SK-N-SH treated with all-trans-retinoic acid at 6 μM for 48 hours (cell line): ENCODE results near the gene PROM1.

Experiments
- GLIS3 ChIP-seq: fragments of 250-450 bp; sonication (Bioruptor Pico); IDR thresholded peaks from 2 replicates; pipeline ENCODE4 v1.5.0; 2020; ENCODE audit warnings: mild to moderate bottlenecking, moderate library complexity
- PPARA ChIP-seq: fragments of 250-450 bp; sonication (Bioruptor Pico); IDR thresholded peaks from 2 replicates; pipeline ENCODE4 v1.5.0; 2020; ENCODE audit warnings: mild to moderate bottlenecking, borderline replicate concordance
- TF ChIP-seq, protein P1 (sequence below): fragments of 250-450 bp; sonication (Bioruptor Pico); IDR thresholded peaks from 2 replicates; pipeline ENCODE4 v1.5.1; 2021; ENCODE audit warnings: mild to moderate bottlenecking, moderate library complexity
- TF ChIP-seq, protein P2 (sequence below): fragments of 250-450 bp; sonication (Bioruptor Pico); IDR thresholded peaks from 2 replicates; pipeline ENCODE4 v1.5.1; 2020; ENCODE audit warnings: low read depth, mild to moderate bottlenecking, moderate library complexity

DNA sequence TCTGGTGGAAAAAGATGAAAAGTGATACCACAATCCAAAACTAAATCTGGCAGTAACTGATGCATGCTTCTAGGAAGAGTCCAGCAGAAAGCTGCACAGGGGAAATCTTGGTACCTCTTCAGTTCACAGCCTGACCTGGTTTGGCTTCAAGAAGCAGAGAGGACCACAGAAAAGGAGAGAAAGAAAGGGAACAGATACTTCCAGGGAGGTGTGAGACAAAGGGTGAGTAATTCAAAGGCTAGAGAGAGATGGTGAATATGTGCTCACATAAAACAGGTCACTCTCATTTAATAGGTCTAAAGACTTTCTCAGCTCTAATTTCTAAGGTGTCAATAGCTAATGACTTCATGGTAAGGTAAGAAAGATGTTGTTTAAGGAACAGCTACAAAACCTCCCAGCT lies 132.0 kb downstream of the PROM1 start:
- TF ChIP-seq, protein P1, sequence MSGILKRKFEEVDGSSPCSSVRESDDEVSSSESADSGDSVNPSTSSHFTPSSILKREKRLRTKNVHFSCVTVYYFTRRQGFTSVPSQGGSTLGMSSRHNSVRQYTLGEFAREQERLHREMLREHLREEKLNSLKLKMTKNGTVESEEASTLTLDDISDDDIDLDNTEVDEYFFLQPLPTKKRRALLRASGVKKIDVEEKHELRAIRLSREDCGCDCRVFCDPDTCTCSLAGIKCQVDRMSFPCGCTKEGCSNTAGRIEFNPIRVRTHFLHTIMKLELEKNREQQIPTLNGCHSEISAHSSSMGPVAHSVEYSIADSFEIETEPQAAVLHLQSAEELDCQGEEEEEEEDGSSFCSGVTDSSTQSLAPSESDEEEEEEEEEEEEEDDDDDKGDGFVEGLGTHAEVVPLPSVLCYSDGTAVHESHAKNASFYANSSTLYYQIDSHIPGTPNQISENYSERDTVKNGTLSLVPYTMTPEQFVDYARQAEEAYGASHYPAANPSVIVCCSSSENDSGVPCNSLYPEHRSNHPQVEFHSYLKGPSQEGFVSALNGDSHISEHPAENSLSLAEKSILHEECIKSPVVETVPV (CRISPR knock-in tag) = no peak
- TF ChIP-seq PPARA (CRISPR knock-in tag) = no peak
- no peak for TF ChIP-seq GLIS3
- TF ChIP-seq, protein P2, sequence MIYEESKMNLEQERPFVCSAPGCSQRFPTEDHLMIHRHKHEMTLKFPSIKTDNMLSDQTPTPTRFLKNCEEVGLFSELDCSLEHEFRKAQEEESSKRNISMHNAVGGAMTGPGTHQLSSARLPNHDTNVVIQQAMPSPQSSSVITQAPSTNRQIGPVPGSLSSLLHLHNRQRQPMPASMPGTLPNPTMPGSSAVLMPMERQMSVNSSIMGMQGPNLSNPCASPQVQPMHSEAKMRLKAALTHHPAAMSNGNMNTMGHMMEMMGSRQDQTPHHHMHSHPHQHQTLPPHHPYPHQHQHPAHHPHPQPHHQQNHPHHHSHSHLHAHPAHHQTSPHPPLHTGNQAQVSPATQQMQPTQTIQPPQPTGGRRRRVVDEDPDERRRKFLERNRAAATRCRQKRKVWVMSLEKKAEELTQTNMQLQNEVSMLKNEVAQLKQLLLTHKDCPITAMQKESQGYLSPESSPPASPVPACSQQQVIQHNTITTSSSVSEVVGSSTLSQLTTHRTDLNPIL = no peak
